ENCODE results near the gene DHX35.

Gene DHX35

DNA sequence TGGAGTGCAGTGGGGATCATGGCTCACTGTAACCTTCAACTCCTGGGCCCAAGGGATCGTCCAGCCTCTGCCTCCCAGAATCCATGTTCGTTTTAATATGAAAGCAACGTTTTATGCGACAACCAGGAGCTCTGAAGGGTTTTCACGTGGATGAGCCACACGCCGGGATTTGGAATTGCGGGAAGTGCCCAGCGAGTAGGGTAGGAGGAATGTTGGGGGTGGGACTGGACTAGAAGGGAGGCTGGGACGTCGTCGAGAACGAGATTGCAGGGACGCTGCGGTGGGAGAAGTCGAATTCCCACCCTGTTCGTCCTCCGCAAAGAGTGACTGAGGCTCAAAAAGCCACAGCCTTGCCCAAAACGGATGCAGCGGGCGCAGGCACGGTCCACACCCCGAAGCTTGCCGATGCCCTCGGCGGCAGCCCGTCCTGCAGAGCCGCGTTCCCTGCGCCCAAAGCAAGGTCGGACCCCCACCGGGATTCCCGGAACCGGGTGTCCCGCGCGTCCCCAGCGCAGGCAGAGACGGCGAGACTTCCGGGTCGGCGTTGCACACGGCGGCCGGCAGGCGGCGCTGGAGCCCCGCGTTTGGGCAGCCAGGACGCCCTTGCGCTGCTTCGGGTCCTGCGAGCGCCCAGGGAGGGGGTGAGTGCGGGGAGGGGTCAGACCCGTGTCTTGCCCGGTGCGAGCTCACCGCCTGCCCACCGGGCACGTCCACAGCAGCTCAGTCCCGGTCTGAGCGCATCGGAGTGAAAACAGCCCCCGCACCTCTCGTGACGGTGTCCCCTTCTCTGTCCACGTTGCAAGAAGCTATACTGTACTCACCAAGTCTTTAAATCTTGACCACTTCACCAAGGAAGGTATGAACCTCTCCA is 87.8 kb downstream of the DHX35 start (continued):
- TF ChIP-seq SETDB1 (IDR thresholded peaks at IDR 0.05; ENCODE audit: insufficient read length, low read length) (no peak), ZNF292 (tag by site-specific recombination; IDR thresholded peaks at IDR 0.05; ENCODE audit: borderline replicate concordance, low read depth) (no peak), ZNF184 (tag by site-specific recombination; IDR thresholded peaks at IDR 0.05) (no peak), GLI2 (tag by site-specific recombination; IDR thresholded peaks at IDR 0.05; ENCODE audit: borderline replicate concordance, low read depth) (no peak), BCL11B (tag by site-specific recombination; IDR thresholded peaks at IDR 0.05; ENCODE audit: low read depth) (no peak), ZNF133 (tag by site-specific recombination; IDR thresholded peaks at IDR 0.05) (no peak), EGR2 (tag by site-specific recombination; IDR thresholded peaks at IDR 0.05; ENCODE audit: low read depth) (0 out of 2 replicates have a peak, but pooled peaks have one; percentile 8), ZNF664 (tag by site-specific recombination; IDR thresholded peaks at IDR 0.05) (no peak), ZFP3 (tag by site-specific recombination; IDR thresholded peaks at IDR 0.05; ENCODE audit: low read depth) (no peak), ZNF48 (tag by site-specific recombination; IDR thresholded peaks at IDR 0.05) (no peak), ZBTB6 (tag by site-specific recombination; IDR thresholded peaks at IDR 0.05) (no peak), ZNF423 (tag by site-specific recombination; IDR thresholded peaks at IDR 0.05) (no peak), ZNF792 (tag by site-specific recombination; IDR thresholded peaks at IDR 0.05) (no peak), ZIC2 (tag by site-specific recombination; IDR thresholded peaks at IDR 0.05) (peak; percentile 76), ZNF621 (tag by site-specific recombination; IDR thresholded peaks at IDR 0.05) (no peak), ZNF23 (tag by site-specific recombination; IDR thresholded peaks at IDR 0.05; ENCODE audit: borderline replicate concordance) (no peak), ZNF362 (tag by site-specific recombination; IDR thresholded peaks at IDR 0.05) (no peak), HOXD13 (CRISPR knock-in tag; IDR thresholded peaks at IDR 0.05; ENCODE audit: borderline replicate concordance) (no peak), ZNF624 (tag by site-specific recombination; IDR thresholded peaks at IDR 0.05) (no peak), ZNF214 (tag by site-specific recombination; IDR thresholded peaks at IDR 0.05; ENCODE audit: borderline replicate concordance) (no peak), ZBTB10 (tag by site-specific recombination; IDR thresholded peaks at IDR 0.05) (no peak; the same call in 1 of the 2 replicates), BCL11A (tag by site-specific recombination; IDR thresholded peaks at IDR 0.05; ENCODE audit: low read depth) (no peak), ZNF266 (tag by site-specific recombination; IDR thresholded peaks at IDR 0.05; ENCODE audit: low read depth) (no peak), MZF1 (tag by site-specific recombination; IDR thresholded peaks at IDR 0.05; ENCODE audit: borderline replicate concordance) (no peak), YY1 (tag by site-specific recombination; IDR thresholded peaks at IDR 0.05) (0 out of 2 replicates have a peak, but pooled peaks have one; percentile 21)
- TF ChIP-seq, protein P1, sequence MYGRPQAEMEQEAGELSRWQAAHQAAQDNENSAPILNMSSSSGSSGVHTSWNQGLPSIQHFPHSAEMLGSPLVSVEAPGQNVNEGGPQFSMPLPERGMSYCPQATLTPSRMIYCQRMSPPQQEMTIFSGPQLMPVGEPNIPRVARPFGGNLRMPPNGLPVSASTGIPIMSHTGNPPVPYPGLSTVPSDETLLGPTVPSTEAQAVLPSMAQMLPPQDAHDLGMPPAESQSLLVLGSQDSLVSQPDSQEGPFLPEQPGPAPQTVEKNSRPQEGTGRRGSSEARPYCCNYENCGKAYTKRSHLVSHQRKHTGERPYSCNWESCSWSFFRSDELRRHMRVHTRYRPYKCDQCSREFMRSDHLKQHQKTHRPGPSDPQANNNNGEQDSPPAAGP (tag by site-specific recombination; IDR thresholded peaks at IDR 0.05) = peak; percentile 56; the same call in 1 of the 2 replicates
- TF ChIP-seq, protein P2, sequence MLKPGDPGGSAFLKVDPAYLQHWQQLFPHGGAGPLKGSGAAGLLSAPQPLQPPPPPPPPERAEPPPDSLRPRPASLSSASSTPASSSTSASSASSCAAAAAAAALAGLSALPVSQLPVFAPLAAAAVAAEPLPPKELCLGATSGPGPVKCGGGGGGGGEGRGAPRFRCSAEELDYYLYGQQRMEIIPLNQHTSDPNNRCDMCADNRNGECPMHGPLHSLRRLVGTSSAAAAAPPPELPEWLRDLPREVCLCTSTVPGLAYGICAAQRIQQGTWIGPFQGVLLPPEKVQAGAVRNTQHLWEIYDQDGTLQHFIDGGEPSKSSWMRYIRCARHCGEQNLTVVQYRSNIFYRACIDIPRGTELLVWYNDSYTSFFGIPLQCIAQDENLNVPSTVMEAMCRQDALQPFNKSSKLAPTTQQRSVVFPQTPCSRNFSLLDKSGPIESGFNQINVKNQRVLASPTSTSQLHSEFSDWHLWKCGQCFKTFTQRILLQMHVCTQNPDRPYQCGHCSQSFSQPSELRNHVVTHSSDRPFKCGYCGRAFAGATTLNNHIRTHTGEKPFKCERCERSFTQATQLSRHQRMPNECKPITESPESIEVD (tag by site-specific recombination; IDR thresholded peaks at IDR 0.05) = no peak
- TF ChIP-seq, protein P3, sequence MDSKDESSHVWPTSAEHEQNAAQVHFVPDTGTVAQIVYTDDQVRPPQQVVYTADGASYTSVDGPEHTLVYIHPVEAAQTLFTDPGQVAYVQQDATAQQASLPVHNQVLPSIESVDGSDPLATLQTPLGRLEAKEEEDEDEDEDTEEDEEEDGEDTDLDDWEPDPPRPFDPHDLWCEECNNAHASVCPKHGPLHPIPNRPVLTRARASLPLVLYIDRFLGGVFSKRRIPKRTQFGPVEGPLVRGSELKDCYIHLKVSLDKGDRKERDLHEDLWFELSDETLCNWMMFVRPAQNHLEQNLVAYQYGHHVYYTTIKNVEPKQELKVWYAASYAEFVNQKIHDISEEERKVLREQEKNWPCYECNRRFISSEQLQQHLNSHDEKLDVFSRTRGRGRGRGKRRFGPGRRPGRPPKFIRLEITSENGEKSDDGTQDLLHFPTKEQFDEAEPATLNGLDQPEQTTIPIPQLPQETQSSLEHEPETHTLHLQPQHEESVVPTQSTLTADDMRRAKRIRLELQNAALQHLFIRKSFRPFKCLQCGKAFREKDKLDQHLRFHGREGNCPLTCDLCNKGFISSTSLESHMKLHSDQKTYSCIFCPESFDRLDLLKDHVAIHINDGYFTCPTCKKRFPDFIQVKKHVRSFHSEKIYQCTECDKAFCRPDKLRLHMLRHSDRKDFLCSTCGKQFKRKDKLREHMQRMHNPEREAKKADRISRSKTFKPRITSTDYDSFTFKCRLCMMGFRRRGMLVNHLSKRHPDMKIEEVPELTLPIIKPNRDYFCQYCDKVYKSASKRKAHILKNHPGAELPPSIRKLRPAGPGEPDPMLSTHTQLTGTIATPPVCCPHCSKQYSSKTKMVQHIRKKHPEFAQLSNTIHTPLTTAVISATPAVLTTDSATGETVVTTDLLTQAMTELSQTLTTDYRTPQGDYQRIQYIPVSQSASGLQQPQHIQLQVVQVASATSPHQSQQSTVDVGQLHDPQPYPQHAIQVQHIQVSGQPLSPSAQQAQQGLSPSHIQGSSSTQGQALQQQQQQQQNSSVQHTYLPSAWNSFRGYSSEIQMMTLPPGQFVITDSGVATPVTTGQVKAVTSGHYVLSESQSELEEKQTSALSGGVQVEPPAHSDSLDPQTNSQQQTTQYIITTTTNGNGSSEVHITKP (tag by site-specific recombination; IDR thresholded peaks at IDR 0.05) = peak; percentile 74

All from HEK293 (cell line).